A549 (cell line): ENCODE measurements around the gene SLIT1.

Experiments
- CEBPB ChIP-seq, 2 experiments: fragments of >200 bp in 1 of 2; sonication (Bioruptor Twin) in 1 of 2; formaldehyde crosslinking in 1 of 2; IDR thresholded peaks; 2 replicates each; pipeline ENCODE4 v1.6.1; 2012 to 2016
- CTCF ChIP-seq: fragments of >200 bp; sonication (Bioruptor Twin); formaldehyde crosslinking; IDR thresholded peaks from 3 replicates; pipeline ENCODE4 v1.5.1; 2016
- ESRRA ChIP-seq: fragments of 150-350 bp; IDR thresholded peaks from 2 replicates; pipeline ENCODE4 v1.6.1; 2014; ENCODE audit warnings: mild to moderate bottlenecking, low read length, borderline replicate concordance
- FOSL2 ChIP-seq, 2 experiments: fragments of 450-650 bp in 1 of 2; fragments of >200 bp in 1 of 2; sonication (Bioruptor Twin) in 1 of 2; formaldehyde crosslinking; IDR thresholded peaks; 2 replicates each; pipeline versions ENCODE4 v1.5.0 to v1.6.1; 2016 to 2020; ENCODE audit warnings: mild to moderate bottlenecking in 1 of 2, moderate library complexity in 1 of 2
- MAX ChIP-seq: IDR thresholded peaks from 2 replicates; pipeline ENCODE4 v1.6.1; 2012
- POLR2A ChIP-seq: IDR thresholded peaks from 2 replicates; pipeline ENCODE4 v1.6.1; 2012; ENCODE audit warnings: mild to moderate bottlenecking, low read length
- SMC3 ChIP-seq: fragments of >200 bp; sonication (Bioruptor Twin); formaldehyde crosslinking; IDR thresholded peaks from 3 replicates; pipeline ENCODE4 v1.6.1; 2018; ENCODE audit warnings: inconsistent platforms

DNA sequence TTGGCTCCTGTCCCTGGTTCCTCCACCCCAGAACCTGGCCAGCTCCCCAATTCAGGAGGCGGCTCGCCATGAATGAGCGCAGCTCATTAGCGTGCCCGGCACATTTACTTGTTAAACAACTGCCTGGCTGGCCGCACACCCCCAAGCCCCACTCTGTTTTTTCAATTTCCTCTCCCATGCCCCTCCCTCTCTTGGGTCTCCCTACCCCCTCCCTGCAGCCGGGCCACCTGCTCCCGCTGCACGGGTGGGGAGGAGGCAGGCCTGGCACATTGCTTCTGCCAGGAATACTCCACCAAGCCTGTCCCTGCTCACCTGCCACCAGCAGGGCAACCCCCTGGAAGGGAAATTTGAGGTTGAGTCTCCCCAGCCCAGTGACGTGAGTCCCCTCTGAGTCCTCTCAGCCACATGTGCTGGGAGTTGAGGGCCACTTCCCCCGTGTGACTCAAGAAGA, 2.5 kb upstream of the SLIT1 start:
- TF ChIP-seq SMC3 (no peak), POLR2A (no peak), CEBPB (IDR thresholded peaks at IDR 0.05) (no peak), ESRRA (no peak), FOSL2 (IDR thresholded peaks at IDR 0.05) (no peak), FOSL2 (CRISPR knock-in tag; IDR thresholded peaks at IDR 0.05) (no peak), CTCF (no peak), MAX (no peak)
